IPS-11a (cell line): ENCODE results near the gene PTPRD.
"Not testable (repeated sequence)": the region's sequence is repeated elsewhere in the genome, so short reads cannot be mapped to it uniquely, and the experiment has no call there.

Source experiments
- H3K4me3 ChIP-seq: one replicate; pipeline ENCODE4 v1.5.1; 2013; ENCODE audit warnings: low read depth, low read length, control low read depth

PTPRD gene

GRCh38 chr9:9998491-9999287, 614.1 kb downstream of the PTPRD start:
- no peak overlapping the region for H3K4me3 ChIP-seq

DNA sequence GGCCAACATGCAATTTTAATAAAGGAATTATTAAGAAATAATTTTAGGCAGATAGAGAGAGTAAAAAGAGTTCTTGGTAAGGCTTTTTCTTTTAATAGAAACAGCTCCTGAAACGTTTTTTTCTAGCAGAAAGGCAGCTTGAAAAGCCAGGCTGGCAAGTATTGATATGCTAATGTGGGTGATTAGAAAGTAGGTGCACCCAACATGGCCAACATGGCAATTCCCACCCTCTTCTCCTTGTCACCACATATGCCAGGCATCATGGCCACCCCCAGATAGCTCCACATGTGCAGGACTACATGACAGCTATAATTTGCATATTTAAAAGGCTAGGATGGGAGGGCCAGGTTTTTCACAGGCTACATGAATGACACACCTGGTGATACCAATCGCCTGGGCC, 615.2 kb downstream of the PTPRD start:
- H3K4me3 ChIP-seq, result no peak overlapping the region

GRCh38 chr9:9996259-9996658, 616.5 kb downstream of the PTPRD start:
- no peak overlapping the region for H3K4me3 ChIP-seq

GRCh38 chr9:9992936-9993335, 619.9 kb downstream of the PTPRD start:
- H3K4me3 ChIP-seq, result no peak overlapping the region

DNA sequence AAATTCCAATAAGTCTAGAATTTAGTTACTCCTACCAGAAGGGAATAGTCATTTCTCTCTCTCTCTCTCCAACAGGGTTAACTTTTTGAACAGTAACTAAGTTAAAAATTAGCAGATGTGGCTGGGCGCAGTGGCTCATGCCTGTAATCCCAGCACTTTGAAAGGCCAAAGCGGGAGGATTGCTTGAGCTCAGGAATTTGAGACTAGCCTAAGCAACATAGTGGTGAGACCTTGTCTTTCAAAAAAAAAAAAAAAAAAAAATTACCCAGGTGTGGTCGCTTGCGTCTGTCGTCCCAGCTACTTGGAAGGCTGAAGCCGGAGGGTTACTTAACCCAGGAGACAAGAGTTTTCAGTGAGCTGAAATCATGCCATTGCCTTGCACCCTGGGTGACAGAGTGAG, 639.7 kb downstream of the PTPRD start:
- no peak overlapping the region for H3K4me3 ChIP-seq

GRCh38 chr9:9970514-9970913, 642.3 kb downstream of the PTPRD start:
- H3K4me3 ChIP-seq, result no peak overlapping the region

DNA sequence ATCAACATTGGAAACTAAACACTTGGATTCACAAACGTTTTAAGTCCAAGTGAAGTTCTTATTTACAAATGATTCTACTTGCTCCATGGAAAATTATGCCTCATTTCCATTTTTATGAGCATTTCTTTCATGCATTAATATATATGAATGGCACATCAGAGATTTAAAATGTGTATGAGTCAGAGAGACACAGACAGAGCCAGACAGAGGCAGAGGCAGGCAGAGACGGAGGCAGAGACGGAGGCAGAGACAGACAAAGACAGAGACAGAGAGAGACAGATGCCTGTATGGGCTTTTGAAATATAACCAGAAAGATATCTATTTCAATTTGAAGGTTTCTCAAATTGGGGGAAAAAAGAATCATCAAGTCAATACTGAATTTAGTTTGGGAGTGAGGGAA, 649.0 kb downstream of the PTPRD start:
- H3K4me3 ChIP-seq, result no peak overlapping the region

GRCh38 chr9:9961934-9962333, 650.9 kb downstream of the PTPRD start:
- H3K4me3 ChIP-seq, result no peak overlapping the region

DNA sequence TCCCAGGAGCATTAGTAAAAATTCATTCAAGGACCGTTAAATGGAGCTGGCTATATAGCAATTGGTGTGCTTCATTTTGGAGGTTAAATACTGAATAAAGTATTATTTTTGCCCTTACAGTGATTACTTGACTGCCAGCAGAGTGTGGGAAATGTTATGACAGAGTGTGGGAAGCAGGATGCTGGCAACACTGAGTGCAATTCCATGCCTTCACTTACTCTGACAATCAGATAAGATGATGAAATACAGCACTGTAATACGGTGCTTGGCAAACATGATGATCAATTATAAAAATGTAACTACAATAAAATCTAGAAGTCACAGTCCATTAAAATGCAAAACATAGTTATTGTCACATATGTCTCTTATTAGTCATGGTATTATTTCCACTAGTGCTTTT, 651.3 kb downstream of the PTPRD start:
- no peak overlapping the region for H3K4me3 ChIP-seq

GRCh38 chr9:9951556-9952160, 661.1 kb downstream of the PTPRD start:
- H3K4me3 ChIP-seq, result no peak overlapping the region

- no peak overlapping the region for H3K4me3 ChIP-seq
These were observed 662.0 kb downstream of the PTPRD start for GRCh38 chr9:9950813-9951212.

GRCh38 chr9:9949978-9950377, 662.8 kb downstream of the PTPRD start:
- H3K4me3 ChIP-seq, result no peak overlapping the region

DNA sequence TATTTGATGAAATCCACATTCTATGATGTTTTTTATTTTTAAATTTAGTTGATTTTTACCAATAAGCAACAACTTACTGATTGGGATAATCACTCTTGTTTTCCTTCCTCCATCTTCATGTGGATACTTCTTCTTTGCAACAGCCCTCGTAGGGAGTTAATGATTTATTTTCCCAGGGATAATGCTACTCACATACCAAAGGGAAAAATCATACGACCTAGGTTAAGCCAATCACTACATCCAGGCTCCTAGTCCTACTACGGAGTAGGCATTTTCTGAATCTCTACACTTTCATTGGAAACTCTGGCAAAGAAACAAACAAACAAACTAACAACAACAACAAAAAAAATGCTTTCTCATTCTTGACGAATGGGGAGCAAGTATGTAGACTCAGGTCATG, 663.4 kb downstream of the PTPRD start:
- H3K4me3 ChIP-seq, result no peak overlapping the region

DNA sequence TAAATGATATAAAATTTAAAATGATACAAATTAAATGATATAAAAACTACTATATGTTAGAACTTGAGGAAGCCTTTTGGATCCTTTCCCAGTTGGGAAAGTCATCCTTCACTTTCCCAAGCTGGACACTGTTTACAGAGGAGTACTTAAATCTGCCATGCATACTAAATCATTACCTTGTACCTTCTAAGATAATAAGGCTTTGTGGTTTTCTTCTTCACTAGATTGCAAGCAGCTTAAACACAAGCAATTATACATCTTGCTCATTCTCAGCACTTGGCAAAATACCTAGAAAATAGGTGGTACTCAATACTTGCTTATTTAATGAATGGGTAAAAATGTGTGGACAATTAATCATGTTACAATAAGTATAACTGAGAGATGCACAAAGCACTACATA, 666.8 kb downstream of the PTPRD start:
- no peak overlapping the region for H3K4me3 ChIP-seq

- H3K4me3 ChIP-seq, result no peak overlapping the region
These were observed 669.9 kb downstream of the PTPRD start for GRCh38 chr9:9942764-9943424.

GRCh38 chr9:9938432-9938831, 674.4 kb downstream of the PTPRD start:
- no peak overlapping the region for H3K4me3 ChIP-seq

DNA sequence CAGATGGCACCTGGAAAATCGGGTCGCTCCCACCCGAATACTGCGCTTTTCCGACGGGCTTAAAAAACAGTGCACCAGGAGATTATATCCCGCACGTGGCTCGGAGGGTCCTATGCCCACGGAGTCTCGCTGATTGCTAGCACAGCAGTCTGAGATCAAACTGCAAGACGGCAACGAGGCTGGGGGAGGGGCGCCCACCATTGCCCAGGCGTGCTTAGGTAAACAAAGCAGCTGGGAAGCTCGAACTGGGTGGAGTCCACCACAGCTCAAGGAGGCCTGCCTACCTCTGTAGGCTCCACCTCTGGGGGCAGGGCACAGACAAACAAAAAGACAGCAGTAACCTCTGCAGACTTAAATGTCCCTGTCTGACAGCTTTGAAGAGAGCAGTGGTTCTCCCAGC, 681.3 kb downstream of the PTPRD start:
- H3K4me3 ChIP-seq, result not testable (repeated sequence)

DNA sequence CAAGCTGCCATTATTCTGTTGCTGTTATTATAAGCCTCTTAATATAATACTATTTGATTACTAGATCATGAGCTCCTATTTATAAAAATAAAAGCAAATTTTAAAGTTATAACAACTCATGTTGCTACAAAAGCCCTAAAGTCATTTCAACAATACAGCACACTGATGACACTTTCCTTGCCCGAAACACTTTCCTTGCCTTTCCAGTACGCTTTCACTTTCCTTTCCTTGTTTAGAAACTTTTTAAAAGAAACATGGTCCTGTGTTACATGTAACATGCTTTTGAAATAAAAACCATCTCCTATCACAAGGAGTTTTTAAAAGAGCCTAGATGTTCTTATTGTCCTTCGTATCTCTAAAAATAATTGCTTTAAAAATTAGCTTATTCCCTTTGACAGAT, 688.4 kb downstream of the PTPRD start:
- H3K4me3 ChIP-seq, result no peak overlapping the region

GRCh38 chr9:9921805-9922204, 691.0 kb downstream of the PTPRD start:
- H3K4me3 ChIP-seq, result no peak overlapping the region

- H3K4me3 ChIP-seq, result no peak overlapping the region
These were observed 692.3 kb downstream of the PTPRD start for GRCh38 chr9:9920425-9921060.

DNA sequence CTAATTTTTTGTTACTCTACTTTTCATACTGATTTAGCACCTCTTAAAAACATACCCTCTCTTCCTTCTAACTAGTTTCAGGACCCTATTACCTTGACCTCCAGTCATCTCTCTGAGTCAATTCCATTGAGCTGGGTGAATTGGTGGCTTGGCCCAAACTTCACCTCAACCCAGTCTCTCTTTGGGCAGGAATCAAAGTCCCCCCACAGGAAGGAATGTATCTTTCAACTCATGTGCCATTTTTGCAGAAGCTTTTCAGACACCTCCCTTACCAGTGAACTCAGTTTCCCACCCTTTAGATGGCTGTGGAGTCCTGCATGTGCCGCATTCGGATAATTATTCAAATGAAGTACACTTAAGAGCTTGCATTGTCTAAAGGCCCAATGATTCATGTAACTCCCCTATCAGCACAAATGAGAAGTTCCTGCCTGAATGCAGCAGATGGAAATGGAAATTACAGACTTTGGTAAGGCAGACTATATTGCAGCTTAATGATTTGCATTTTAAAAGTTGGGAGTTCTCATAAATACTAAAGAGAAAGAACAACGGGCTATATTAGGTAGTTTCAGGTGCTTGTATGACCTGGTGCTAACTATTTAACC, 693.5 kb downstream of the PTPRD start:
- H3K4me3 ChIP-seq, result no peak overlapping the region
